Dedifferentiated amniotic fluid mesenchymal stem cell (primary cell): ENCODE measurements around the gene BBLN.

Source experiments
- DNase-seq: peaks from one replicate; pipeline ENCODE4 v3.0.0-alpha.2; 2016; ENCODE audit errors: extremely low spot score

The BBLN gene

DNA sequence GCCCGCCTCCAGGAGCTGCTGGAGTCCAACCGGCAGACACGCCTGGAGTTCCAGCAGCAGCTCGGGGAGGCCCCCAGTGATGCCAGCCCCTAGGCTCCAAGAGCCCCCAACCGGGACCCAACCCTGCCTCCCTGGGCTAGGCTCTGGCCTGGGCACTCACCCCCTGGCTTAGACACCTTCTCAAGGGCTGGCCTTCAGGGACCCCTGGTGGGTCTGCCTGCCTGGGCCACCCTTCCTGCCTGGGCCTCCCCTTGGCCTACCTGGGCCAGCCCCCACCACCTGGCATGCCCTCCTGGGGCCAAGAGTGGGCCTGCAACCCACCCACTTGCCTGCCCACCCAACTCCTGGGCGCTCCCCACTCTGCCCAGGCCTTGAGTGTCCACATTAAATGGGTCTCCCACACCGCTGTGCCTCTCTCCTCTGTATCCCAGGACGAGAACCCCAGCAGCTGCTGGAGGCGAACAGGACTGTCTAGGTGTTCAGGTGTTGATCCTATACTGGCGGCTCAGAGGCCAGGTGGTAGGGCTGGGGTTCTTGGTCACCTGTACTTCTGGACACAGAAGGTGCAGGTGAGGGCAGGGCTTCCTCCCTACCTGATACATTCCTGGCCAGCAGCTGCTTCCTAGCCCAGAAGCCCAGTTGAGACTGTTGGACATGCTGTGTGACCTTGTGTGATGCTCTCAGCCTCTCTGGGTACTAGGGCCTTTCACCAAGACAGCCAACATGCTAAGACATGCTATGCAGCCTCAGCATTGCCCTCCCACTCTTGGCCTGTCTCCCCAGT is 3.6 kb downstream of the BBLN start:
- no peak for DNase-seq

DNA sequence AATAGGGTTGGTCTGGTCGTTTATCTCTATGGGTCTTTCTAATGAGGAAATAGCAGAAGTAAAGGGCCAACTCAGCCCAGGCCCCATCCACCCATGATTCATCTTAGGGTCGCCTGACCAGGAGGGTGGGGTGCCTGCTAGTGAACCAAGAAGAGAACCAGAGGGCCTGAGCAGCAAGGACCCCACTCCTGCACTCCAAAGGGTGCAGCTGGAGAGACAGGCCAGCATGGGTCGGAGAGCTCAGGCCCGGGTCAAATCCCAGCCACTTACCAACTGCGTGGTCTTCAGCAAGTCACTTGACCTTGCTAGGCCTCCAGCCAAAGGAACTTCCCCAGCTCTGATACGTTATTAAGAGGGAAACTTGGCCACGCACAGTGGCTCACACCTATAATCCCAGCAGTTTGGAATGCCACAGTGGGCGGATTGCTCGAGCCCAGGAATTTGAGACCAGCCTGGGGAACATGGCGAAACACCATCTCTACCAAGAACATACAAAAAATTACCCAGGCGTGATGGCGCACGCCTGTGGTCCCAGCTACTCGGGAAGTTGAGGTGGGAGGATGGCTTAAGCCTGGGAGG is 4.3 kb downstream of the BBLN start:
- no peak for DNase-seq

DNA sequence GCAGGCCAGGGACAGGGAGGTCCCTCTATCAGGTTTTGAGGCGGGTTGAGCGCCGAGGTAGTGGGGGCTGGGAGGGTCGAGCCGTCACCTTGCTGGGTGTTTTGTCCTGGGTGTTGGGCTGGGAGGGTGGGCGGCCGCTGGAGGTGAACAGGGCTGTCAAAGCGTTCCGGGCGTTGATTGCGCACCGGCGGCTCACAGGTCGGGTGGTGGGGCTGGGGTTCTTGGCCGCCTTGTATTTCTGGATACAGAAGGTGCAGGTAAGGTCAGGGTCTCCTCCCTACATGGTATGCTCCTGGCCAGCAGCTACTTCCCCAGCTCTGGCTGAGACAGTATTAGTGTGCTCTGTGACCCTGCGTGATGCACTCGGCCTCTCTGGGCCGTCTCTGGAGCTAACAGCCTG is 6.1 kb downstream of the BBLN start:
- DNase-seq: no peak

DNA sequence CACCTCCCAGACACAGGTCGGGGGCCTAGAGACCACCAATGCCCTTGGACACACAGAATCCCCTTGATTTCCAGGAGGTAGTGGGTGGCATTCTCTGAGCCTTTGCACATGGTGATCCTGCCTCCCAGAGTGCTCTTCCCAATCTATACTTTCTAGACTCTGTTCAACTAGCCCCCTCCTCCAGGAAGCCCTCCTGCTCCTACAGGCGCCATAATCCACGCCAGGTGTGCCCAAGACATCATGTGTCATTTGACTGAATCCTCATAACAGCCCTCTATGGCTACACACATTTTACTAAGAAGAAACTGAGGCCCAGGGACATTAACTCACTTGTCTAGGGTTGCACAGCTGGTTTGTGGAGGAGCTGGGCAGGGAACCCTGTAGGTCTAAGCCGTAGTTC is 7.1 kb downstream of the BBLN start:
- DNase-seq: no peak

DNA sequence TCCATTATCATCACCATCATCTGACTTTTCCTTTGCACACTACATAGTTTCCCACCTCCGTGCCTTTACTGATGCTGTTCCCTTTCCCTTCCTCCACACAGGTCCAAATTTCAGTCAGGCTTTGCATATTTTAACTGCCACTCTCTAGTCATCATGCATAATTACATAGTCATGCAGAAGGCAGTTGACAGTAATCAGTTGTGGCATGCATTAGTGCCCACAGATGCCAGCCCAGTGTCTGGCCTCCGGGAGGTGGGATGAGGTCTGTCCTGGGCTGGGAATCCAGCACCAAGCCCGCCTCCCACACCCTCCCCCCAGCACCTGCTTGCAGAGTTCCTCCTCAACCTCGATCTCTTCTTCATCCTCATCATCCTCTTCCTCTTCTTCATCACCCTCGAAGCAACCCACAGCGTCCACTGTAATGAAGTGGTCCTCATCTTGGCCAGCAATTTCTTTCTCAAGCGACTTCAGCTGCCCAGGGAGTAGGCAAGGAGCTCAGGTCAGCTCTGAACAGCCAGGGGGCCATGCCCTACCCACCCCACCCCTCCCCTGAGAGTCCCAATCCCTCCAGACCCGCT is 8.8 kb downstream of the BBLN start:
- DNase-seq: no peak

DNA sequence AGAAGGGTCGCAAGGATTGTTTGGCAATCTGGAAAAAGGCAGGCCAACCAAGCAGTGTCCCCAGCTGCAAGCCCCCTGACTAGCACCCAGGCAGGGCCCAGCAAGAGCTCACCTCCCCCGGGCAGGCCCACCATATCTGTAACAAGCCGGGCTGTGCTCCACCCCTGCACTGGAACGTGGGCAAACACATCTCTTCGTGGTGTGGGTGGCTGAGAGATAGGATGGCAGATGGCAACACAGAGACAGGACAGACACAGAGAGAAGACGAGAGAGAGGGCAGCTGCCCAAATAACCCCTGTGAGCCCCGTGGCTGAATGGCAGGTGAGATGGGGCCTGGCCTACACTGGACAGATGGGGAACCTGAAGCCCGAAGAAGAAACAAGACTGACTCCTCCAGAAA is 9.4 kb downstream of the BBLN start:
- DNase-seq: no peak

DNA sequence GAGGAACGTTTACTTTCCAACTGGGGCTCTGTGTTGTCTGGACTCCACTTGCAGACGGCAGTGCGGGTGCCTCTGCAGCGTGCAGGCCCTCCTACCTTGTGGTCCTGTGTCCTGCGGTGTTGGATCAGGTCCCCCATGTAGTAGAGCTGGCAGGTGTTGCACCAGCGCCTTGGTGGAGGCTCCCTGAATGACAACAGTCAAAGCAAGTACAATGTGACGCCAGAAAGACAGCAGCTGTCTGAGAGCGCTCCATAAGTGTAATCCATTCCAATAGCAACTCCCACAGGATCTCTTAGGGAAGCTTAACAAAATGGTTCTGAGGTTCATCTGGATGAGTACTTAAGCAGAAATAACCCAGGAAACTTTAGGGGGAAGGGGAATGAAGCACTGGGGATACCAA is 9.9 kb downstream of the BBLN start:
- no peak for DNase-seq

DNA sequence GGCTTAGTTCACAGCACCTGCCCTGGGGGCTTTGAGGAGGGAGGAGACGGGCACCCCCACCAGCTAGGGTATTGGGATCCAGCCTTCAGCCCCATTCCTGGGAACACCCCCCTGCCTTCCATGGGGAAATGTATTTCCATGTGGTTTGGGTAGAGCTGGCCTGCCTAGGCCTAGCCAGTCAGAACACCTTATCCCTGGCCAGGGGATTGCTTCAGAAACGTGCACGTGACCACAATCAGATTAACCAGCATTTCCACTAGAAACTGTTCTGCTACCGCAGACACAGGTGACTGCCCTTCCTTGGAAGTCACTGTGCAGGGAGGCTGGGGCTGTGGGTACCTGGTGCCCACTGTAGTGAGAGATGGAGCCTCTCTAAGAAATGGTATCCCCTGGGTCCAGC is 14.0 kb downstream of the BBLN start:
- no peak for DNase-seq

DNA sequence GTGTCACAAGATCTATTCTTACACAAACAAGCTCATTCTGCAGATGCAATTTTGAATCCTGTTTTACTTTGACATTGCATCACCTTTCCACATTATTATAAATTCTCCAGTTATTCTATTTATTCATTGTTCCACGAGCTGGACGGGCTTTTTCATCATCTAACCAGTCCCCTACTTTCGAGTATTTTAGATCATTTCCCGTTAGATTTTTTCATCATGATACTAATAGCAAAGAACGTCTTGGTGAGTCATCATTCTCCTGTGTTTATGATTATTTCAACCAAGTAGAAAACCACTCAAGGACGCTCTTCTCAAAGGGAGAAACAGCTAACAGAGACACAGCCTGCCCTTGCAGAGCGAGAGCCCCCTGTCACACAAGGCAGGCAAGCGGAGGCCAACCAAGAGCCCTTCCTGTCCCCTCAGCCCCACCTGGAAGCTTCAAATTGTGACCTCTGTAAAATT is 15.1 kb downstream of the BBLN start:
- peak; percentile 69 for DNase-seq

DNA sequence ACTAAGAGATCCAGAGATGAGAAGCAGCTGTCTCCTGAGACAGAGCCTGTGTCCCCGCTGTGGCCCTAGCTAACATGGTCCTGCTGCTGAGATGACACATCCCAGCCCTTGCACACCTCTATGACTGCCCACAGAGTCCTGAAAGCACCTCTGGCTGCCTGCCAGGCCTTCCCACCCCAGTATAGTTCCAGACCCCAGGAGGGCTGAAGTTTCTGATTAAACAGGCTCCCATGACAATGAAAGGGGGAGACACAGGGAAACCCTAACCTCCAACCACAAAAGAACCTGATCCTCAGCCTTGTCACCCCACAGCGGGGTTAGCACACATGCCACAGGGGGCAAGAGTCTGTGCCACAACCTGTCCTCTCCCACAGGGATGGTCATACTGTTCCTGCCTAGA is 15.7 kb downstream of the BBLN start:
- DNase-seq: no peak

DNA sequence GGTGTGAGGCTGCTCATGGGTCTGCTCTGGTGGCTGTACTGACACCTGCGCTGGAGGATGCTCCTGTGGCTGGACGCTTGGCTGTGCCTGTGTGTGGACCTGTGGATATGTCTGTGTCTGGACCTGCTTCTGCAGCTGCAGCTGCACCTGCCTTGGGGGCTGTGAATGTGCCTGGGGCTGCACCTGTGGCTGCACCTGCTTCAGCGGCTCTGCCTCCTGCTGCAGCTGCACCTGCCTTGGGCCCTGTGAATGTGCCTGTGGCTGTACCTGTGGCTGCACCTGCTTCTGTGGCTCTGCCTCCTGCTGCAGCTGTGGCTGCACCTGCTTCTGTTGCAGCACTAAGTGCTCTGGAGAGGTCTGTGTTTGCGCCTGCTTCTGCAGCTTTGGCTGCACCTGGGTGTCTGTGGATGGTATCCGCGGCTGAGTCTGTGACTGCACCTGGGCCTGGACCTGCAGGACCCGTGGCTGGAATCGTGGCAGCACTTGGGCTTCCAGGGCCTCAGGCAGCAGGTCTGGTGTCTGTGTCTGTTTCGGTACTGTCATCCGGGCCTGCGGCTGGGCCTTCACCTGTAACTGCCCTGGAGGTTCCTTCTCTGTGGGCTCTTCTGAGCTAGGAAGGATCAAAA is 18.9 kb downstream of the BBLN start:
- DNase-seq: no peak

DNA sequence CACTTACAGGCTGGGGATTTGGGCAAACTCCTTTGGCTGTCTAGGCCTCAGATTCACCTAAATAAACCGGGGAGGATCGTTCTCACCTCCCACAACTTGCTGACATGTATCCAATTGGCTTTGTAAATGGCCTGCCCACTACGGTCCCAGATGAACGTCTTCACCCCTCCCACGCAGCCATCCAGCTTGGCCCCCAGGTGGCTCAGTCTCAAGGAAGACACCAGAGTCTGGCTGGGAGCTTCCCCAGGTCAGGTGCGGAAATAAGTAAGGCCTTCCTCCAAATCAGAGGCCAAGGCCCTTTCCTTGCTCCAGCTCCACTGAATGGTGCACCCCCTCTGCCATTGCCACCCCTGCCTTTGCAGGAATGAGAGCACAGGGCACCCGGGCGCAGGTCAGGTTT is 19.9 kb downstream of the BBLN start:
- DNase-seq: no peak

DNA sequence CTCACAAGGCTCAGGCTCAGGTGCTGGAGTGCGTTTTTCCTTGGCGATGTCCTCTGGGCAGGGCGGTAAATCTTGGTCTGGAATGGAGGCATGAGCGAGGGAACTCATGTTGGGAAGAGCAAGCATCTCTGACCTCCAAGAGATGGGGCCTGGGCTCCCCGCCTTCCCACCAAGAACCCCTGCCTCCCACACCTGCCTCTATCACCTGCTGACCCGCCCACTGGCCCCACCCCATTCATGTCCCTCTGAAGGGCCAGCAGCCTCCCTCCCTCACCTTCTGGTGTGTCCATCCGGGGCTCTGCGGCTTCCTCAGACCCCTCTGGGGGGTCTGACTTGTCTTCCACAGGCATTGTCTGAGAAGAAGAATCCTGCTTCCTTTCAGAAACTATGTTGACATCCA is 20.4 kb downstream of the BBLN start:
- no peak for DNase-seq

DNA sequence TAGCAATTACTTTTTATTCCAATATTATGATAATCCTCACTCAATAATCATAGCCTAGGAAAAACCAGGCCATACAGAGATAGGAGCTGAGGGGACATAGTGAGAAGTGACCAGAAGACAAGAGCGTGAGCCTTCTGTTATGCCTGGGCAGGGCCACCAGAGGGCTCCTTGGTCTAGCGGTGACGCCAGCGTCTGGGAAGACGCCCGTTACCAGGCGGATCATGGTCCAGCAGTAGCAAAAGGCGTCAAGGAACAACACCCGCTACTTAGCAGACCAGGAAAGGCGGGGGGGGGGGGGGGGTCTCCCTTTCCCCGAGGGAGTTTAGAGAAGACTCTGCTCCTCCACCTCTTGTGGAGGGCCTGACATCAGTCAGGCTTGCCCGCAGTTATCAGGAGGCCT is 21.4 kb downstream of the BBLN start:
- DNase-seq: peak; percentile 31

DNA sequence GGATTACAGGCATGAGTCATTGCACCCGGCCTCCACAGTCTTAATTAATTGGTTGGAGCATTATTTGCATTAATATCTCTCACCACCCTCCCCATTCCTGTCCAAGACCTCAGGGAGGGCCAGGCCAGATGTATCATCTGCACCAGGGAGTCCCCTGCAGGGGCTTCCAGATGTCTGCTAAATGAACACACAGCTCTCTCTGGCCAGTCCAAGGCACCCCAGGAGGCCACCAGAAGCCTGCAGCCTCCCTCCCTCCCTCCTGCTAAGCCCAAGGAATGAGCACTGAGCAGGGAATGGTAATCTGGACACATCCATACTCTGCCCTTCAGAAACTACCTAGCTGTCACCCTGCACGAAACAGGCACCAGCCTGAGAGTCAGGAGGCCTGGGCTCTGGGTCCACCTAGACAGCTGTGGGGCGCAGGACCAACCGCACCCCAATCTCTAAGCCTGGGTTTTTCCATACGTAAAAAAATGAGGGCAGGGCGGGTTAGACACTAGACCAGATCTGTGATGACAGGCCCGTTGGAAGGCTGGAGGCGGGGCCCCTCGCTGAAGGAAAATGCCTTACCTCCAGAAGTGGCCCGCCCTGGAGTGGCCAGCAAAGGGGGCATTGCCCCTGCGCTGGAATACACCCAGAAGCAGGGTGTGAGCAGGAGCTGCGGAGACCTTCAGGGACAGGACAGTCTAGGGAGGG is 23.0 kb downstream of the BBLN start:
- no peak for DNase-seq

DNA sequence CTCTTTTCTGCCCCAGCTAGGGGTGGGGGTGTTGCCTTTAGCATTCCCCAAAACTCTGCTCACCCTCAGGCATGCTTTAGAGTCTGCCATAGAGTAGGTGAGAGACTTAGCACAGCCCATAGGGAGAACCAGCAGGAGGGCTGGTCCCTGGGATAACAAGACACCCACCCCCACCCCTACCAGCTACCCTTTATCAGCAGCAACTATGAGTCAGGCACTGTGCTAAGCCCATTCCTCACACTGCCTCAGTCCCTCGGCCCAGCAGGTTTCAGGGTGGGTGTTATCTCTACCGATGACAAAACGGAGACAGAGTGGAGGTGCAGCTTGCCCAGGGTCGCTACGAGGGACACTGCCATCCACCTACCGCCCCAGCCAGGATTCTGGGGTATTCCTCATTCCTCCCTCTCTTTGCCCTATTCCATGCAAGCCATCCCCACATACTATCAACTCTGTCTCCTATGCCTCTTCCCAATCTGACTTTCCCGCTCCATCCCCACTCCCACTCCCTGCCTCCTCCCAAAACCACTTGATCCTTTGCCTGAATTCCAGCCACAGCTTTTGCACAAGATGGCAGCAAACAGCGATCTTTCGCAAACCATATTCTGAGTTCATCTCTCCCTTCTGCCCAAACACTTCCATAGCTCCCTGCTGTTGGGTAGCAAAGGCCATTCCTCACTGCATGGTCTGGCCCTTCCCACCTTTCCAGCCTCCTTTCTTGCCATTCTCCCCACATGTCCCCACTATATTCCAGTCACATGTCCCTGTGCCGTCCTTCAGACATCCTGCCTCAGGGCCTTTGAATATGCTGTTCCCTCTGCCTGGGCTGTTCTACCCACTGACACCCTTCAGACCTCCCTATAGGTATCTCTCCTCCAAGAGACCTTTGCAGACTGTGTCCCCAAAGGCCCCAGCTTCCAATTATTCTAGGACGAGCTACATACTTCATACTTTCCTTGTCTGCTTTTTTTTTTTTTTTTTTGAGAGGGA is 26.2 kb downstream of the BBLN start:
- DNase-seq: no peak

DNA sequence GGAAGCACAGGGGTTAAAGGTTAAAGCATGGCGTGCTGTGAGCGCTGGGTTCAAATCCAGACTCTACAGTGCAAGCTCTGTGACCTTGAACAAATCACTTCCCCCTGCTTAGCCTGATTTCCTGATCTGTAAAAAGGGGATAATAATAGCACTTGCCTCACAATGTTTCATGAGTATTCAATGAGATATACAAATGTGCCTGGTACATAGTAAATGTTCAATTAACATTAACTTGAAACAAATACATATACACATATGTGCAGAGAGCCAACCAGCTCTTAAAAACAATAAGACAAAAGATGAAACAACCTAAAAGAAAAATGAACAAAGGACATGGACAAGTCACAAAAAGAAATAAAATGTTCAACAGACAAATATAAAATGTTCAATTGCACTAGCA is 27.3 kb downstream of the BBLN start:
- DNase-seq: no peak

DNA sequence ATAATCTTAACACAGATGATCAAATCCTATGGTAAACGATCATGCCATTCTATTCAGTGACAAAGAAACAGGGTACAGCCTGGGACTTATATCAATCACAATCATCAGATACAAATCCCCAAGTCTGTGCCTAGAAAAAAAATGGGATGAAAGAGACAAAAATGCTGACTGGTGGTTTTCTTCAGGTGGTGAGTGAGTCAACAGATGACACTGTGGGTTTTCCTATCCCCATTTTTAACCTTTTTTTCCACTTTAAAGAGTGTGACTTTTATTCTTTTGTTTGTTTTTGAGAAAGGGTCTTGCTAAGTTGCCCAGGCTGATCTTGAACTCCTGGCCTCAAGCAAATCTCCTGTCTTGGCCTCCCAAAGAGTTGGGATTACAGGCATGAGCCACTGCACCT is 28.1 kb downstream of the BBLN start:
- no peak for DNase-seq

DNA sequence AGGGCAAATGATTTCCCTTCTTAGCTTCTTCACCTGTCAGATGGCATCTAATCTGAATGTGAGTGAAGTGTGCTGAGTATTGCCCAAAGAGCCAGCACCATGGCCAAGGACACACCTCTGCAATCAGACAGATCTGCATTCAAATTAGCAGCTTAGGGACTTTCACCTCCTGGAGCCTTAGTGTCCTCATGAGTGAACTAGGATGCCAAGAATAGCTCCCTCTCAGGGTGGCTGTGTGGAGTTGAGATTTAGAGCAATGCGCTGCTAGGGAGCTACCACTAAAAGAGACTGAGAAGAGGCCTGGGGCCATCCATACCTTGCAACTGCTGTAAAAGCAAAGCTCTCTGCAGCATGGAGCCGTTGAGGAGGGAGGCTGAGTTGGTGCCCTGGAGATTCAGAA is 29.9 kb downstream of the BBLN start:
- DNase-seq: no peak

DNA sequence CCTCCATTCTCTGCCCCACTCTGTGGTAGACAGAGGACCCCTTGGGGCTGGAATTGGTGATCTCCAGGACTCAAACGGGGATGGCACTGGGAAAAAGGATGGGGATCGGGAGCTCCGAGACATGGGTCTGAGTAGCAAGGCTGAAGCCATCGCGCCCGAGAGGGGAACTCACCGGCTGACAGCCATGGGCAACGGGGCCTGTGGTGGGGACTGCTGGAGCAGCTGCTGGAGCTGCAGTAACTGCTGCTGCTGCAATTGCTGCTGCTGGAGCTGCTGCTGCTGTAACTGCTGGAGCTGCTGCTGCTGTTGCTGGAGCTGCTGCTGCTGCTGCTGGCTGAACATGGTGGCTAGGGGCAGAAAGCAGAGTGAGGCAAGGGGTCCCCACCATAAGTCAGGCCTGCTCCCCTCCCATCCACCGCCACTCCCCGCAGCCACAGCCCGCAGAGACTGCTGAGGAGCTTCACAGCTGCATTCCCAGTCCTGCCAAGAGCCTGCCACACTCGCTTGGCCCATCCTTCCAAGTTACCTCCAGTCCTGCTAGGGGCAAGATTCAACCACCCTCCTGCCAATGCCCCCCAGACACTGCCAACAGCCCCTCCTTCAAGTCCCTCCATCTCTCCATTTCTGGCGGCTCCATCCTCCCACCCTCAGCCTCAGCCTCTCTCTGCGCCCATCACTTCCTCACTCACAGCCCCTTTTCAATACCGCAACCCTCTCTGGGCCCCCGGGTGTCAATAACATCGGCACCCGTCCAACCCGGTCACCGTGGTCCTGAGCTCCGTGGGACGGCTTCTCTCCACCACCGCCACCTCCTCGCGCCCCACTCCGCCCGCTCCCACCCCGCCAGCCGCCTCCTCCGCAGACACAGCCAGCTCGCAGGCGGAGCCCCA is 30.7 kb downstream of the BBLN start:
- DNase-seq: no peak
